ENCODE results near the gene CSRP3. TPM values are rescaled to one million over a fixed set of nuclear protein-coding genes. Genes with fewer than 3 reads are reported as not detected.

The CSRP3 gene
- total RNA-seq, 4 donors from 2014 or later = 2.2 to 300 (median 89.5) TPM

DNA sequence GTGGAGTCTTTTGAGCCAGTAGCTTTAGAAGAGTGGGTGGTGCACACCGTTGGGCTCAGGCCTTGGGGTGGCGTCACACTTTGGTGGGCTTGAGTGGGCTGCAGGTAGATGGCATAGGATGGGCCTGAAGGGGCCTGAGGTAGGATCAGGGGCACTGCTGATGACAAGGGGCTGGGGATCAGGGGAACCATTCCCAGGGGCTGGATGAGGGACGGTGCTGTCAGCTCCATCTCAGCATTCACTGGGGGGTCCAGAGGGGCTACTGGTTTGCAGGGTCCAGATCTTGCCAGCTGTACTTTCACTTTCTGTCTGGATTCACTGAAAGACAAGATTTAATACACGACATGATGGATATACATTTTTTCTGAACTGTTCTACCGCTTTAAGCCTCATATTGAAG is 27.9 kb upstream of the CSRP3 start:
- Histone ChIP-seq H3K27me3 (no peaks in the 10 kb centered on the region), H3K4me1 (peaks cover 30 to 57% of the 10 kb centered on the region in 2 donors), H3K9me3 (no peaks in the 10 kb centered on the region), H3K4me3 (no peak overlapping the region), H3K36me3 (no peaks in the 10 kb centered on the region), H3K27ac (peak overlapping the region; percentile 48 to 63 (median 56))
- ATAC-seq (no peak), DNase-seq (no peak)
- intact Hi-C loops (cut with DNase I; ENCODE audit: low total_unique reads) (loop anchor here (10.0 kb wide), 1 partner anchor 465 kb away; no protein-coding TSS in a partner anchor), in situ Hi-C loops (cut with MboI; ENCODE audit: low sequenced_read_pairs in 4 of 4) (no loop called here)
- TF ChIP-seq POLR2A (IDR thresholded peaks at IDR 0.05) = no peak
- TF ChIP-seq, protein P1, sequence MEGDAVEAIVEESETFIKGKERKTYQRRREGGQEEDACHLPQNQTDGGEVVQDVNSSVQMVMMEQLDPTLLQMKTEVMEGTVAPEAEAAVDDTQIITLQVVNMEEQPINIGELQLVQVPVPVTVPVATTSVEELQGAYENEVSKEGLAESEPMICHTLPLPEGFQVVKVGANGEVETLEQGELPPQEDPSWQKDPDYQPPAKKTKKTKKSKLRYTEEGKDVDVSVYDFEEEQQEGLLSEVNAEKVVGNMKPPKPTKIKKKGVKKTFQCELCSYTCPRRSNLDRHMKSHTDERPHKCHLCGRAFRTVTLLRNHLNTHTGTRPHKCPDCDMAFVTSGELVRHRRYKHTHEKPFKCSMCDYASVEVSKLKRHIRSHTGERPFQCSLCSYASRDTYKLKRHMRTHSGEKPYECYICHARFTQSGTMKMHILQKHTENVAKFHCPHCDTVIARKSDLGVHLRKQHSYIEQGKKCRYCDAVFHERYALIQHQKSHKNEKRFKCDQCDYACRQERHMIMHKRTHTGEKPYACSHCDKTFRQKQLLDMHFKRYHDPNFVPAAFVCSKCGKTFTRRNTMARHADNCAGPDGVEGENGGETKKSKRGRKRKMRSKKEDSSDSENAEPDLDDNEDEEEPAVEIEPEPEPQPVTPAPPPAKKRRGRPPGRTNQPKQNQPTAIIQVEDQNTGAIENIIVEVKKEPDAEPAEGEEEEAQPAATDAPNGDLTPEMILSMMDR (IDR thresholded peaks at IDR 0.05 in 4 of 5, conservative IDR thresholded peaks at IDR 0.05 in 1 of 5) = no peak

DNA sequence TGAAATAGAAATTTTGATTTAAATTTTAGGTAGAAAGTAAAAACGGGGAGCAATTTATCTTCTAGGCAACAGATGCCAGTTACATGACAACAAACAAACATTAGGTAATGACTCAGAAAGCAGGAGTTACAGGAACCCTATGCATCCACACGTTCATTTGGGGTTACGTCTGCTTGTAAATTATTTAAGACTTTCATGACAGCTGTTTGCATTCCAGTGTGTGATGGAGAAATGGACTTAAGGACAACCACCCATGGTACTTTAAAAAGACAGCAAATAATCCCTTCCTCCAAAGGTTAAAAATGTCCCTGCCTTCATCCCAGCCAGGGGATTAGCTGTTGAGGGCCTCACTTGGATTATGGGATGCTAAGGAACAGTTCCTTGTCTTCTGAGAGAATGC is 27.2 kb upstream of the CSRP3 start:
- Histone ChIP-seq H3K27me3 (no peaks in the 10 kb centered on the region), H3K4me3 (no peak overlapping the region), H3K36me3 (no peaks in the 10 kb centered on the region), H3K27ac (peak overlapping the region; percentile 48 to 63 (median 56)), H3K4me1 (peaks cover 30 to 58% of the 10 kb centered on the region in 2 donors), H3K9me3 (no peaks in the 10 kb centered on the region)
- ATAC-seq (no peak), DNase-seq (no peak)
- TF ChIP-seq, protein P1 (IDR thresholded peaks at IDR 0.05 in 4 of 5, conservative IDR thresholded peaks at IDR 0.05 in 1 of 5) = no peak
- TF ChIP-seq POLR2A (IDR thresholded peaks at IDR 0.05) = no peak
- in situ Hi-C loops (cut with MboI; ENCODE audit: low sequenced_read_pairs in 4 of 4) = no loop called here
- intact Hi-C loops (cut with DNase I; ENCODE audit: low total_unique reads) = loop anchor here (10.0 kb wide), 1 partner anchor 466 kb away; no protein-coding TSS in a partner anchor

DNA sequence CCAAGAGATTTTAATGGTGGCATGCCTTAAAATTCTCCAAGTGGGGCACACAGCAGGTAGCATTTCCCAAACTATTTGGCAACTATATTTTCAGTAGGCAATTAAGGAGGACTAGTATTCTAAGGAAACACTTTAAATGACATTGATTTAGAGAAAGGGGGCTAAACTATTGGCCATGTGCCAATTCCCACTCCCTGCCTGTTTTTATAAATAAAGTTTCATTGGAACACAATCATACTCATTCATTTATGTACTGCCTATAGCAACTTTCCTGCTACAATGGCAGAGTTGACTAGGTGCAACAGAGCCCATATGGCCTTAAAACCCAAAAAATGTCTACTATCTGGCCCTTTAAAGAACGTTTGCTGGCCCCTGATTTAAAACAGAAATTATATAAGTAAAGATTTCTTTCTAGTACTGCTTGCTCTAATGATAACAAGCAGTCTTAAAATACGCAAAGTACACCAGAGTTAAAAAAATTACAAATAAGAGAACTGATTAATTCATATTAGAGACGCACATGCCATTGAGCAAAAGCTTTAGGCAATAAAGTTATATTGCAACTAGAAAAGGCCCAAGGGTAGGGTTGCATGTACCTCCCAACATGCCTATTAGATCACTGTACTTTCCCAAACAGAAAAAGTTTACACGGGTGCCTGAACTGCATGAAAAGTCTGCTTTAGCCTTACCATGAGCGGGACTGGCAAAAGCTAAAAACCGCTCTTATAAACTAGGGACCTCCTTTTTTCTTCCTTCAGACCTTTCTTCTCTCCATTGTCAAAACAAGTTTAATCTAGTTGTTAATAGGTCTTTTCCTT is 24.8 kb upstream of the CSRP3 start:
- Histone ChIP-seq H3K36me3 (no peaks in the 10 kb centered on the region), H3K27me3 (no peaks in the 10 kb centered on the region), H3K4me3 (no peak overlapping the region), H3K27ac (peak overlapping the region; percentile 72 to 80 (median 78)), H3K9me3 (no peaks in the 10 kb centered on the region), H3K4me1 (peaks cover 19 to 47% of the 10 kb centered on the region in 2 donors)
- DNase-seq = no peak
- intact Hi-C loops (cut with DNase I; ENCODE audit: low total_unique reads) = loop anchor here (10.0 kb wide), 1 partner anchor 468 kb away; no protein-coding TSS in a partner anchor
- ATAC-seq = no peak
- no peak for TF ChIP-seq POLR2A (IDR thresholded peaks at IDR 0.05)
- TF ChIP-seq, protein P1 (IDR thresholded peaks at IDR 0.05 in 4 of 5, conservative IDR thresholded peaks at IDR 0.05 in 1 of 5) = no peak
- in situ Hi-C loops (cut with MboI; ENCODE audit: low sequenced_read_pairs in 4 of 4) = no loop called here

DNA sequence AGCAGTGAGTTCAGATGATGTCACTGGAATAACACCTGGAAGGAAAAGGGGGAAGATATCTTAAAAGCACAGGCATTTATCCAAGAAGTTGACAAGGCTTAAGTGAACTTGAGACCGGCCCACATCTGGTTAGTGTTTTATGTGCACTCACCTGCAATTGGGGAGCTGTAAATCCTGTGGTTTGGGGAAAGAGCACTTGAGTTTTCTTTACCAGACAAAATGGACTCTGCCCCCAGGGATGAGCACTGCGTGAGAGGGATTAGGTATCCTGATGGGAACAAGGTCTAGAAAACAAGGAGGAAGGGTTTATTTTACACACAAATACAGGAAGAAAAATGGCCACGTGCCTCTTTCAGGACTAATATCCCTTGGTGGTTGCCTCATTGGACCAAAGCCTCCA is 23.8 kb upstream of the CSRP3 start:
- H3K9me3 ChIP-seq = no peaks in the 10 kb centered on the region
- peaks cover 29 to 57% of the 10 kb centered on the region in 2 donors for H3K4me1 ChIP-seq
- in situ Hi-C loops (cut with MboI; ENCODE audit: low sequenced_read_pairs in 4 of 4) (no loop called here), intact Hi-C loops (cut with DNase I; ENCODE audit: low total_unique reads) (loop anchor here (10.0 kb wide), 1 partner anchor 469 kb away; no protein-coding TSS in a partner anchor)
- TF ChIP-seq POLR2A (IDR thresholded peaks at IDR 0.05) = no peak
- TF ChIP-seq, protein P1 (IDR thresholded peaks at IDR 0.05 in 4 of 5, conservative IDR thresholded peaks at IDR 0.05 in 1 of 5) = no peak
- H3K4me3 ChIP-seq = no peak overlapping the region
- H3K27ac ChIP-seq = peak overlapping the region; percentile 72 to 80 (median 78)
- ATAC-seq (peak in 1 of 2 donors; percentile 5), DNase-seq (no peak)
- no peaks in the 10 kb centered on the region for H3K27me3 ChIP-seq
- no peaks in the 10 kb centered on the region for H3K36me3 ChIP-seq

All from gastrocnemius medialis (tissue), 4 donors.